Testis (tissue), 2 donors: ENCODE data around the gene UGT1A1.

Source experiments
- CTCF ChIP-seq, 3 experiments: fragments of 450-650 bp in 2 of 3; fragments of 200-600 bp in 1 of 3; sonication (generic) in 1 of 3; IDR thresholded peaks; one replicate each; pipeline ENCODE4 v1.5.1; 2016 to 2019; ENCODE audit warnings: antibody characterized with exemption in 3 of 3, mild to moderate bottlenecking in 2 of 3, moderate library complexity in 1 of 3
- POLR2A ChIP-seq: fragments of 450-650 bp; IDR thresholded peaks from one replicate; pipeline ENCODE4 v1.6.1; 2017; ENCODE audit warnings: antibody characterized with exemption, mild to moderate bottlenecking, moderate library complexity

- no peak for TF ChIP-seq CTCF (IDR thresholded peaks at IDR 0.05)
- no peak for TF ChIP-seq POLR2A
Observed at GRCh38 chr2:233799087-233799665, 39.1 kb downstream of the UGT1A1 start.
